OCI-LY3 (cell line): ENCODE measurements around the gene S100A4.

Experiments used
- CTCF ChIP-seq: fragments of 200-600, 300-600 bp; sonication (generic); IDR thresholded peaks from 2 replicates; pipeline ENCODE4 v1.5.1; 2014; ENCODE audit warnings: antibody characterized with exemption, low read length, low read depth
- EZH2phosphoT487 ChIP-seq: fragments of 200-600 bp; shearing (Covaris generic); IDR thresholded peaks from 2 replicates; pipeline ENCODE4 v1.6.1; 2018; ENCODE audit warnings: antibody characterized with exemption, mixed run types, low read depth

GRCh38 chr1:153585006-153585405, 39.4 kb upstream of the S100A4 start:
- no peak for TF ChIP-seq CTCF
- no peak for TF ChIP-seq EZH2phosphoT487
